ENCODE measurements around the gene WDFY3.

Gene WDFY3

GRCh38 chr4:84962102-84962501, 4.4 kb downstream of the WDFY3 start:
- Histone ChIP-seq H3K27me3 (ENCODE audit: control insufficient read depth, insufficient read depth, low read length) (no peaks in the 10 kb centered on the region), H3K79me2 (peaks cover 17% of the 10 kb centered on the region), H2AFZ (no peak overlapping the region), H3K9me3 (ENCODE audit: control insufficient read depth, low read length) (no peaks in the 10 kb centered on the region), H3K27ac (no peak overlapping the region), H3K4me2 (ENCODE audit: low read length) (no peak overlapping the region), H3K4me3 (ENCODE audit: low read depth, low read length) (no peak overlapping the region), H3K9ac (no peak overlapping the region), H3K4me1 (peaks cover 4% of the 10 kb centered on the region), H3K36me3 (ENCODE audit: control insufficient read depth, insufficient read depth, low read length) (no peaks in the 10 kb centered on the region)
- no peak for TF ChIP-seq CTCF (IDR thresholded peaks at IDR 0.05)

GRCh38 chr4:84958434-84958833, 8.1 kb downstream of the WDFY3 start:
- H3K79me2 ChIP-seq = peaks cover 13% of the 10 kb centered on the region
- TF ChIP-seq CTCF (IDR thresholded peaks at IDR 0.05) = no peak
- H3K36me3 ChIP-seq (ENCODE audit: control insufficient read depth, insufficient read depth, low read length) = no peaks in the 10 kb centered on the region
- H3K9ac ChIP-seq = no peak overlapping the region
- H2AFZ ChIP-seq = no peak overlapping the region
- peaks cover 4% of the 10 kb centered on the region for H3K4me1 ChIP-seq
- no peaks in the 10 kb centered on the region for H3K27me3 ChIP-seq (ENCODE audit: control insufficient read depth, insufficient read depth, low read length)
- H3K9me3 ChIP-seq (ENCODE audit: control insufficient read depth, low read length) = no peaks in the 10 kb centered on the region
- no peak overlapping the region for H3K4me3 ChIP-seq (ENCODE audit: low read depth, low read length)
- no peak overlapping the region for H3K4me2 ChIP-seq (ENCODE audit: low read length)
- no peak overlapping the region for H3K27ac ChIP-seq

GRCh38 chr4:84957514-84958420, 8.7 kb downstream of the WDFY3 start:
- Histone ChIP-seq H3K27me3 (ENCODE audit: control insufficient read depth, insufficient read depth, low read length) (no peaks in the 10 kb centered on the region), H3K9me3 (ENCODE audit: control insufficient read depth, low read length) (no peaks in the 10 kb centered on the region), H3K79me2 (peaks cover 10% of the 10 kb centered on the region), H3K9ac (no peak overlapping the region), H3K4me1 (peaks cover 4% of the 10 kb centered on the region), H3K27ac (no peak overlapping the region), H2AFZ (no peak overlapping the region), H3K36me3 (ENCODE audit: control insufficient read depth, insufficient read depth, low read length) (no peaks in the 10 kb centered on the region), H3K4me2 (ENCODE audit: low read length) (no peak overlapping the region), H3K4me3 (ENCODE audit: low read depth, low read length) (no peak overlapping the region)
- no peak for TF ChIP-seq CTCF (IDR thresholded peaks at IDR 0.05)

- Histone ChIP-seq H2AFZ (no peak overlapping the region), H3K27ac (no peak overlapping the region), H3K4me2 (ENCODE audit: low read length) (no peak overlapping the region), H3K36me3 (ENCODE audit: control insufficient read depth, insufficient read depth, low read length) (no peaks in the 10 kb centered on the region), H3K27me3 (ENCODE audit: control insufficient read depth, insufficient read depth, low read length) (no peaks in the 10 kb centered on the region), H3K4me3 (ENCODE audit: low read depth, low read length) (no peak overlapping the region), H3K79me2 (peaks cover 10% of the 10 kb centered on the region), H3K9ac (no peak overlapping the region), H3K9me3 (ENCODE audit: control insufficient read depth, low read length) (no peaks in the 10 kb centered on the region), H3K4me1 (peaks cover 4% of the 10 kb centered on the region)
- TF ChIP-seq CTCF (IDR thresholded peaks at IDR 0.05) = no peak
These were observed 10.5 kb downstream of the WDFY3 start for GRCh38 chr4:84956014-84956413.
